Mesenchymal stem cell (in vitro differentiated cells and primary cell): ENCODE data around the gene OBP2A.

Experiments used
- DNase-seq: peaks from one replicate; pipeline ENCODE4 v3.0.0-alpha.2; 2013
- H2AFZ ChIP-seq: one replicate; pipeline ENCODE4 v1.6.1; 2013; ENCODE audit warnings: low read depth, mild to moderate bottlenecking, control low read depth, inconsistent platforms, low read length, moderate library complexity
- H2AK5ac ChIP-seq: 2 replicates; pipeline ENCODE4 v1.6.1; 2013; ENCODE audit warnings: low read length, moderate library complexity, mild to moderate bottlenecking, inconsistent platforms; ENCODE audit not compliant: severe bottlenecking
- H2BK120ac ChIP-seq: one replicate; pipeline ENCODE4 v1.6.1; 2013; ENCODE audit warnings: low read depth, mild to moderate bottlenecking, inconsistent platforms, low read length, moderate library complexity
- H2BK12ac ChIP-seq, 2 experiments: one replicate each; pipeline ENCODE4 v1.6.1; 2013; ENCODE audit warnings: inconsistent platforms in 2 of 2, low read length in 2 of 2, mild to moderate bottlenecking in 2 of 2, moderate library complexity in 2 of 2, control low read depth in 1 of 2
- H2BK15ac ChIP-seq: one replicate; pipeline ENCODE4 v1.6.1; 2013; ENCODE audit warnings: mild to moderate bottlenecking, low read depth, inconsistent platforms; ENCODE audit not compliant: poor library complexity, severe bottlenecking
- H2BK5ac ChIP-seq: 2 replicates; pipeline ENCODE4 v1.6.1; 2013; ENCODE audit warnings: low read depth, mild to moderate bottlenecking, low read length, control low read depth, inconsistent platforms; ENCODE audit not compliant: poor library complexity, severe bottlenecking
- H3K14ac ChIP-seq, 2 experiments: one replicate each; pipeline ENCODE4 v1.6.1; 2013; ENCODE audit warnings: inconsistent platforms in 2 of 2, low read length in 2 of 2, control low read depth in 1 of 2, mild to moderate bottlenecking in 1 of 2, moderate library complexity in 1 of 2
- H3K18ac ChIP-seq, 2 experiments: one replicate each; pipeline ENCODE4 v1.6.1; 2013; ENCODE audit warnings: inconsistent platforms in 2 of 2, low read length in 2 of 2, control low read depth in 1 of 2, low read depth in 1 of 2, mild to moderate bottlenecking in 1 of 2
- H3K23ac ChIP-seq, 2 experiments: one replicate each; pipeline ENCODE4 v1.6.1; 2013; ENCODE audit warnings: inconsistent platforms in 2 of 2, low read length in 2 of 2, mild to moderate bottlenecking in 2 of 2, moderate library complexity in 2 of 2, control low read depth in 1 of 2
- H3K27ac ChIP-seq: 2 replicates; pipeline ENCODE4 v1.5.1; 2013; ENCODE audit warnings: mild to moderate bottlenecking, moderate library complexity, low read length, control low read depth, inconsistent platforms; ENCODE audit not compliant: poor library complexity, severe bottlenecking
- H3K27me3 ChIP-seq, 2 experiments: 2 replicates each; pipeline versions ENCODE4 v1.6.1 to v1.7.0; 2013; ENCODE audit warnings: low read length in 2 of 2, mild to moderate bottlenecking in 2 of 2, moderate library complexity in 2 of 2, control low read depth in 1 of 2, inconsistent platforms in 1 of 2; ENCODE audit not compliant: control insufficient read depth in 1 of 2, insufficient read depth in 1 of 2
- H3K36me3 ChIP-seq, 2 experiments: 2 replicates each; pipeline versions ENCODE4 v1.6.1 to v1.7.0; 2013; ENCODE audit warnings: low read length in 2 of 2, control low read depth in 1 of 2, inconsistent platforms in 1 of 2, low read depth in 1 of 2, mild to moderate bottlenecking in 1 of 2; ENCODE audit not compliant: insufficient read depth in 2 of 2, control insufficient read depth in 1 of 2
- H3K4ac ChIP-seq, 2 experiments: one replicate each; pipeline ENCODE4 v1.6.1; 2013; ENCODE audit warnings: inconsistent platforms in 2 of 2, low read length in 2 of 2, mild to moderate bottlenecking in 2 of 2, moderate library complexity in 2 of 2, control low read depth in 1 of 2, low read depth in 1 of 2
- H3K4me1 ChIP-seq: 2 replicates; pipeline ENCODE4 v1.6.1; 2013; ENCODE audit warnings: low read depth, low read length, control low read depth; ENCODE audit not compliant: control insufficient read depth, insufficient read depth
- H3K4me2 ChIP-seq: 2 replicates; pipeline ENCODE4 v1.6.1; 2013; ENCODE audit warnings: low read length, mild to moderate bottlenecking, inconsistent platforms; ENCODE audit not compliant: poor library complexity, severe bottlenecking
- H3K4me3 ChIP-seq, 2 experiments: 2 replicates each; pipeline versions ENCODE4 v1.5.1 to v1.7.0; 2013; ENCODE audit warnings: low read length in 2 of 2, mild to moderate bottlenecking in 2 of 2, control low read depth in 1 of 2, low read depth in 1 of 2; ENCODE audit not compliant: insufficient read depth in 1 of 2
- H3K79me1 ChIP-seq: replicated peaks from 2 replicates; pipeline ENCODE4 v1.6.1; 2013; ENCODE audit warnings: mild to moderate bottlenecking, control low read depth, low read length, inconsistent platforms; ENCODE audit not compliant: poor library complexity, severe bottlenecking
- H3K9ac ChIP-seq: 2 replicates; pipeline ENCODE4 v1.7.0; 2013; ENCODE audit warnings: mild to moderate bottlenecking, low read length, moderate library complexity
- H3K9me3 ChIP-seq: 2 replicates; pipeline ENCODE4 v1.7.0; 2013; ENCODE audit warnings: mild to moderate bottlenecking, low read length; ENCODE audit not compliant: control insufficient read depth
- H4K8ac ChIP-seq: one replicate; pipeline ENCODE4 v1.6.1; 2013; ENCODE audit warnings: inconsistent platforms, mild to moderate bottlenecking, low read length, moderate library complexity
- H4K91ac ChIP-seq: one replicate; pipeline ENCODE4 v1.6.1; 2013; ENCODE audit warnings: mild to moderate bottlenecking, low read length, inconsistent platforms
- WGBS: methylation state at CpG from one replicate; pipeline ENCODE4 v1.1.7; 2013; ENCODE audit warnings: mixed read lengths; 5-methylcytosine and 5-hydroxymethylcytosine counted together

Gene OBP2A

GRCh38 chr9:135574331-135574730, 28.4 kb downstream of the OBP2A start:
- Histone ChIP-seq H2BK12ac (no peak overlapping the region), H3K23ac (no peak overlapping the region), H3K4ac (no peak overlapping the region), H3K9me3 (peaks cover 3% of the 10 kb centered on the region), H2BK120ac (no peak overlapping the region), H3K79me1 (no peaks in the 10 kb centered on the region), H3K18ac (no peak overlapping the region), H3K4me2 (no peak overlapping the region), H2AFZ (no peak overlapping the region), H4K91ac (no peak overlapping the region), H3K36me3 (no peaks in the 10 kb centered on the region), H3K9ac (no peak overlapping the region), H2BK15ac (no peak overlapping the region), H3K14ac (no peak overlapping the region), H2BK5ac (no peak overlapping the region), H3K4me3 (no peak overlapping the region), H3K27ac (no peak overlapping the region), H4K8ac (no peak overlapping the region), H3K27me3 (no peaks in the 10 kb centered on the region), H3K4me1 (no peaks in the 10 kb centered on the region), H2AK5ac (no peak overlapping the region)
- 79% methylated on average over 14 of the region's 14 CpGs for WGBS
- DNase-seq = no peak

- H3K18ac ChIP-seq = no peak overlapping the region
- no peak overlapping the region for H2BK15ac ChIP-seq
- no peak overlapping the region for H4K91ac ChIP-seq
- no peak overlapping the region for H2AFZ ChIP-seq
- H3K9me3 ChIP-seq = peaks cover under 1% of the 10 kb centered on the region
- no peak overlapping the region for H2BK120ac ChIP-seq
- no peak overlapping the region for H3K4ac ChIP-seq
- no peak overlapping the region for H3K27ac ChIP-seq
- no peak overlapping the region for H4K8ac ChIP-seq
- 91% methylated on average over 15 of the region's 15 CpGs for WGBS
- H3K23ac ChIP-seq = no peak overlapping the region
- no peak overlapping the region for H3K4me2 ChIP-seq
- H3K79me1 ChIP-seq = no peaks in the 10 kb centered on the region
- H2BK5ac ChIP-seq = no peak overlapping the region
- no peak for DNase-seq
- H3K9ac ChIP-seq = no peak overlapping the region
- H3K36me3 ChIP-seq = no peaks in the 10 kb centered on the region
- no peaks in the 10 kb centered on the region for H3K4me1 ChIP-seq
- no peak overlapping the region for H2AK5ac ChIP-seq
- no peak overlapping the region for H3K4me3 ChIP-seq
- H3K27me3 ChIP-seq = no peaks in the 10 kb centered on the region
- no peak overlapping the region for H3K14ac ChIP-seq
- no peak overlapping the region for H2BK12ac ChIP-seq
Measured at GRCh38 chr9:135574943-135575342, 29.0 kb downstream of the OBP2A start.

DNA sequence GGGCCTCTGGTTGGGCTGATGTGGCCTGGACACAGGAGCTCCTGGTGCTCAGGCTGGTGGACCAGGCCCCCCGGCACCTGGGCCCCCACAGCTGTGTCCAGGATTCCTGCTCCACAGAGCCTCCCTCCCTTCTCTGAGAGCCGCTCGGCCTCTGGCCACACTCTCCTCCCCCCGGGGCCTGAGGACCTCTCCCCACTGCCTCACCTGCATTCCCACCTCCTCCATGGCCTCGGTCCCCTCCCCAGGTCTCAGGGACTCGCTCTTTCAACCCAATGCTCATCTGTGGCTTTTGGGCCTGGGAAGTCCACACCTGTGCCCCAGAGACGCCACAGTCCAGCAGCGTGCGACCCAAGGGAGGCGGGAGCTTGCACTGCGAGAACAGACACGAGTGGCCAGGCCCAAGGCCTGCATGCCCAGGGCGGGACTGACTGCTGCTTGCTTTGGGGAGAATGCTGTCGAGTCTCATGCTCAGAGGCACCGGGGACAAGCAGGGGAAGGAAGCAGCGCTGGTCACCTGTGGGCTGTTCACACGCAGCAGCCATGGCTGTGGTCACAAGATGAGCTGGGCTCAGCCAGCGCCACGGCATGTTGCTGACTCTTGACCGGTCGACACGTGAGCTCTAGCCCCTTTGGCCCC, 30.2 kb downstream of the OBP2A start:
- Histone ChIP-seq H3K27me3 (no peaks in the 10 kb centered on the region), H2AFZ (no peak overlapping the region), H3K18ac (no peak overlapping the region), H3K4me2 (no peak overlapping the region), H2BK15ac (no peak overlapping the region), H4K8ac (no peak overlapping the region), H3K79me1 (no peaks in the 10 kb centered on the region), H3K36me3 (no peaks in the 10 kb centered on the region), H3K27ac (no peak overlapping the region), H2BK120ac (no peak overlapping the region), H3K4me1 (no peaks in the 10 kb centered on the region), H4K91ac (no peak overlapping the region), H3K23ac (no peak overlapping the region), H3K9me3 (peaks cover 2% of the 10 kb centered on the region), H2BK5ac (no peak overlapping the region), H2AK5ac (no peak overlapping the region), H3K4ac (no peak overlapping the region), H2BK12ac (no peak overlapping the region), H3K14ac (no peak overlapping the region), H3K4me3 (no peak overlapping the region), H3K9ac (no peak overlapping the region)
- WGBS = 79% methylated on average over 22 of the region's 22 CpGs
- DNase-seq = no peak

DNA sequence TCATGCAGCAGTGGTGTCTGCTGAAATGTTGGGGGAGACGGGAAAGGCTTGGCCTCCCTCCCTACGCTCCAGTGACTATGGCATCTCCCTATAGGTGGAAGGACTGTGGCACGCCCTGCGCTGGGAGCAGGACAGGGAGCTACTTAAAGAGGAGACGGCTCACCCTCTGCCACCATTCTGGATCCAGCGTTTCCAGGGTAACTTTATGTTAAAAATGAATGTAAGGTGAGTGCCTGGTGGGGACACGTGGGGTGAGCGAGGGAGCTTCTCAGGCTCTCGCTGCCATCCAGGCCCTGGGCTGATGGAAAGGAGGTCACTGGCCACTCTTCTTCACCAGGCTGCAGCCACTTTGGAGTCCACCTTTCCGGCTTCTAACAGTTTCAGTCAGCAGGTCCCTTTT, 31.3 kb downstream of the OBP2A start:
- Histone ChIP-seq H3K36me3 (no peaks in the 10 kb centered on the region), H2BK15ac (no peak overlapping the region), H4K8ac (no peak overlapping the region), H2AFZ (no peak overlapping the region), H2BK5ac (no peak overlapping the region), H4K91ac (no peak overlapping the region), H3K9ac (no peak overlapping the region), H3K27me3 (no peaks in the 10 kb centered on the region), H2AK5ac (no peak overlapping the region), H3K4me1 (no peaks in the 10 kb centered on the region), H2BK12ac (no peak overlapping the region), H3K18ac (no peak overlapping the region), H2BK120ac (no peak overlapping the region), H3K23ac (no peak overlapping the region), H3K27ac (no peak overlapping the region), H3K79me1 (no peaks in the 10 kb centered on the region), H3K14ac (no peak overlapping the region), H3K4me3 (no peak overlapping the region), H3K4ac (no peak overlapping the region), H3K9me3 (peaks cover 2% of the 10 kb centered on the region), H3K4me2 (no peak overlapping the region)
- WGBS = 85% methylated on average over 10 of the region's 10 CpGs
- DNase-seq = no peak
